ENCODE measurements around the gene CCDC92.

CCDC92 gene

DNA sequence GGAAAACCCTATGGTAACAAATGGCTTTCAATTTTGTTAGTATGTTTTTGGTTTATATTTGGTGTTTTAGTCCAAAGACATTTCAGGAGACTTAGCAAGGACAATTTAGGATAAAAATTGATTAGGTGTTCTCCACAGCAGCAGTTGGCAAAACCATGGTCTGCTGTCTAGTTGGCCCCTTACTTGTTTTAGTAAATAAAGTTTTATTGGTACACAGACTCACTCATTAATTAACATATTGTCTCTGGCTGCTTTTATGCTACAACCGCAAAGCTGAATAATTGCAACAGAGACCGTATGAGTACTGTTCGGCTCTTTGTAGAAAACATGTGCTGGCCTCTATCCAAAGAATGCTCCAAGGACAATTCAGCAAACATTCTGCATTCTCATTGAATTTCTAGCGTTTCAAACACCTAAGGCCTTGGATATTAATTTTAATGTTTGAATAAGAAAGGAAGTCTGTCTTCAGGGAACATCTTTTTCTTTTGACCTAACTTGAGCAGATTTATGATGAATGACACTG is 77.7 kb downstream of the CCDC92 start:
- Histone ChIP-seq H3K36me3 (ENCODE audit: control insufficient read depth, insufficient read depth, low read length) (no peaks in the 10 kb centered on the region), H3K9ac (ENCODE audit: low read depth, low read length) (no peak overlapping the region), H3K9me3 (ENCODE audit: control insufficient read depth, insufficient read depth, low read length) (no peaks in the 10 kb centered on the region), H3K4me3 (ENCODE audit: low read depth, low read length) (no peak overlapping the region), H3K4me1 (ENCODE audit: control insufficient read depth, insufficient read depth, low read length) (no peaks in the 10 kb centered on the region), H3K27me3 (ENCODE audit: control insufficient read depth, insufficient read depth, low read length) (no peaks in the 10 kb centered on the region)

DNA sequence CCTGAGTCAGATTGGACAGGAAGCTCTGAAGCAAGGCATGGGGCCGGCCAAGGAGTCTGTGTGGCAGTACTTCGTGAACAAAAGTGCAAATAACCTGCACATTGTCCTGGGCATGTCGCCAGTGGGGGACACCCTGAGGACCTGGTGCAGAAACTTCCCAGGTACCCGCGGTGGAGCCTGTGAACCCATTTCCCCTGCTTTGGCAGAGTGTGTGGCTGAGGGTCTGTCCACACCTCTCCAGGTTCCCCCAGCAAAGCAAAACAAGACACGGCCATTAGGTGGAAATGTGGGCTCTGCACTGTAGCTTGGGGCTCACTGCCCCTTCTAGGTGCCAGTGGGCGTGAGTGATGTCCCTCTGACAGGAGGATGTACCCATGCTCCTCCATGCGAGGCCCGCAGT is 79.4 kb downstream of the CCDC92 start:
- H3K27me3 ChIP-seq (ENCODE audit: control insufficient read depth, insufficient read depth, low read length), result no peaks in the 10 kb centered on the region

DNA sequence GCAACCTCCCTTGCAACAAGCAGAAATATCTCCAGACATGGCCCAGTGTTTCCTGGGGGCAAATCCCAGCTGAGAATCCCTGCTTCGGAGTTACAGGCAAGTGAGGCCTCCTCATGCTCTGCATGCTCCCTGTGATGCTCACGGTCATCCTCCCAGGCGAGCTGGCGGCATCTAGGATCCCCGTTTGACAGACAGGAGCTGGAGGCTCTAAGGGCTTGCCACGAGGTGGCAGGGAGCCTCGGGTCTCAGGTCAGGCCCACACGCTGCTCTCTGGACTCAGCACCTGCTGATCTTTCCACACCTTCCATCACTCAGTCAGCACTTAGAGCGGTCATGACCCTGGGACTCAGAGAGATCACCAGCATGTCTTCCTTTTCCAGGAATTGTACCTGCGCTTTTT is 79.8 kb downstream of the CCDC92 start:
- no peaks in the 10 kb centered on the region for H3K36me3 ChIP-seq (ENCODE audit: control insufficient read depth, insufficient read depth, low read length)
- no peaks in the 10 kb centered on the region for H3K27me3 ChIP-seq (ENCODE audit: control insufficient read depth, insufficient read depth, low read length)
- H3K9ac ChIP-seq (ENCODE audit: low read depth, low read length), result no peak overlapping the region
- H3K9me3 ChIP-seq (ENCODE audit: control insufficient read depth, insufficient read depth, low read length), result no peaks in the 10 kb centered on the region
- H3K4me1 ChIP-seq (ENCODE audit: control insufficient read depth, insufficient read depth, low read length), result no peaks in the 10 kb centered on the region
- no peak overlapping the region for H3K4me3 ChIP-seq (ENCODE audit: low read depth, low read length)

More for the DNA sequence above, 79.4 kb downstream of the CCDC92 start:
- H3K4me1 ChIP-seq (ENCODE audit: control insufficient read depth, insufficient read depth, low read length), result no peaks in the 10 kb centered on the region
- H3K4me3 ChIP-seq (ENCODE audit: low read depth, low read length), result no peak overlapping the region
- H3K9ac ChIP-seq (ENCODE audit: low read depth, low read length), result no peak overlapping the region
- no peaks in the 10 kb centered on the region for H3K36me3 ChIP-seq (ENCODE audit: control insufficient read depth, insufficient read depth, low read length)
- H3K9me3 ChIP-seq (ENCODE audit: control insufficient read depth, insufficient read depth, low read length), result no peaks in the 10 kb centered on the region

DNA sequence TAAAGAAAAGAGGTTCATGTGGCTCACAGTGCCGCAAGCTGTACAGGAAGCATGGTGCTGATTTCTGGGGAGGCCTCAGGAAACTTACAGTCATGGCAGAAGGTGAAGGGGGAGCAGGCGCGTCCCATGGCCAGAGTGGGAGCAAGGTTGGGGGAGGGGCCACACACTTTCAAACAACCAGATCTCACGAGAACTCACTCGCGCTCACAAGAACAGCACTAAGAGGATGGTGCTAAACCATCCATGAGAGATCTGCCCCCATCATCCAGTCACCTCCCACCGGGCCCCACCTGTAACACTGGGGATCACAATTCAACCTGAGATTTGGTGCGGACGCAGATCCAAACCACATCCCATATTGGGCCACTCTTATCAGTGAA is 80.5 kb downstream of the CCDC92 start:
- Histone ChIP-seq H3K4me3 (ENCODE audit: low read depth, low read length) (no peak overlapping the region), H3K36me3 (ENCODE audit: control insufficient read depth, insufficient read depth, low read length) (no peaks in the 10 kb centered on the region), H3K4me1 (ENCODE audit: control insufficient read depth, insufficient read depth, low read length) (no peaks in the 10 kb centered on the region), H3K9me3 (ENCODE audit: control insufficient read depth, insufficient read depth, low read length) (no peaks in the 10 kb centered on the region), H3K27me3 (ENCODE audit: control insufficient read depth, insufficient read depth, low read length) (no peaks in the 10 kb centered on the region), H3K9ac (ENCODE audit: low read depth, low read length) (no peak overlapping the region)

DNA sequence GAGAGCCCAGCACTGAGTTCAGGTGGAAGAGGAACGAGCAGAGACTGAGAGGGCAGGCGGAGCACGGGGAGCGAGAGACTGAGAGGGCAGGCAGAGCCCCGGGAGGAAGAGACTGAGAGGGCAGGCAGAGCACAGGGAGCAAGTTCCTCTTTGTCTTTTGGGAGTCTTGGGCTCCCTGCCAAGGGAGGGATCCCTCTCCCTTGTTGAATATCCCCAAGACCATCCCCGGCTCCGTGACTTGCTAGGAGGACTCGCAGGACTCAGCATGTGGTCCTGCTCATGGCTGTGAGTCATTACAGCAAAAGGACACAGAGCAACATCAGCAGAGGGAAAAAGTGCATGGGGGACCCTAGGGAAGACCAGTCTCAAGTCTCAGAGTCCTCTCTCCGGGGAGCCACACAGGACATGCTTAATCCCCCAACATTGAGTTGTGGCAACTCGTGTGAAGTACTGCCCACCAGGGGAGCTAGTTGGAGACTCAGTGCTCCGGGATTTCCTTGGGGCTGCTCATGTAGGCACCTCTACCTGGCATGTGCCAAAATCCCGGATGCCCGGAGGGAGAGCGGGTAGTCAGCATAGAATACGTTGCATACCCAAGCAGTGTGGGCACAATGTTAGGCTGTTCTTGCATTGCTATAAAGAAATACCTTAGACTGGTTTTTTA is 81.0 kb downstream of the CCDC92 start:
- Histone ChIP-seq H3K4me1 (ENCODE audit: control insufficient read depth, insufficient read depth, low read length) (no peaks in the 10 kb centered on the region), H3K36me3 (ENCODE audit: control insufficient read depth, insufficient read depth, low read length) (no peaks in the 10 kb centered on the region), H3K9ac (ENCODE audit: low read depth, low read length) (no peak overlapping the region), H3K9me3 (ENCODE audit: control insufficient read depth, insufficient read depth, low read length) (no peaks in the 10 kb centered on the region), H3K27me3 (ENCODE audit: control insufficient read depth, insufficient read depth, low read length) (no peaks in the 10 kb centered on the region), H3K4me3 (ENCODE audit: low read depth, low read length) (no peak overlapping the region)

DNA sequence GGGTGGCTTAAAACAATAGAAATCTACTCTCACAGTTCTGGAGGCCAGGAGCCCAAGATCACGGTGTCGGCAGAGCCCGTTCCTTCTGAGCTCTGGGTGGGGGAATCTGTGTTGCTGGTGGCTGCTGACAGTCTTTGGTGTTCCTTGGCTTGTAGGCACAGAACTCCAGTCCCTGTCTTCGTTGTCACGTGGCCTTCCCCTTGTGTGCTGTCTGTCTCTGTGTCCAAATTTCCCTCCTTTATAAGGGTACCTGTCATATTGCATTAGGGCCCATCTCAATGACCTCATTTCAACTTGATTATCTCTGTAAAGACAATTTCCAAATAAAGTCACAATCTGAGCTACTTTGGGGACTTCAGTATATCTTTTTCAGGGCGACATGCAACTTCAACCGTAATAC is 81.6 kb downstream of the CCDC92 start:
- no peaks in the 10 kb centered on the region for H3K36me3 ChIP-seq (ENCODE audit: control insufficient read depth, insufficient read depth, low read length)
- H3K27me3 ChIP-seq (ENCODE audit: control insufficient read depth, insufficient read depth, low read length), result no peaks in the 10 kb centered on the region
- no peaks in the 10 kb centered on the region for H3K4me1 ChIP-seq (ENCODE audit: control insufficient read depth, insufficient read depth, low read length)
- H3K9ac ChIP-seq (ENCODE audit: low read depth, low read length), result no peak overlapping the region
- H3K4me3 ChIP-seq (ENCODE audit: low read depth, low read length), result no peak overlapping the region
- H3K9me3 ChIP-seq (ENCODE audit: control insufficient read depth, insufficient read depth, low read length), result no peaks in the 10 kb centered on the region

DNA sequence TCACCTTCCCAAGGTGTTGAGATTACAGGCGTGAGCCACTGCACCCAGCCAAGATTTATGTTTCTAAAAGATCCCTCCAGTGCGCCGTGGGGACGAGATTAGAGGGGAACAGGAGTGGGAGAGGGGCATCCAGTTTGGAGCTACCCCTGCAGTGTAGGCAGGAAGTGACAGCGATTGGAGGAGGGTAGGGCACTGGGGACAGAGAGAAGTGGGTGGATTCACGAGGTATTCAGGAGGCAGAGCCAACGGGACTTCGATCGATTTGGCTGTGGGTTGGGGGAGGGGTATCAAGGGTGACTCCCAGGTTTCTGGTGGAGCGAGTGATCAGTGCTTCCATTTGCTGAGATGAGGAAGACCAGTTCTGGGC is 82.1 kb downstream of the CCDC92 start:
- Histone ChIP-seq H3K4me3 (ENCODE audit: low read depth, low read length) (no peak overlapping the region), H3K27me3 (ENCODE audit: control insufficient read depth, insufficient read depth, low read length) (no peaks in the 10 kb centered on the region)

DNA sequence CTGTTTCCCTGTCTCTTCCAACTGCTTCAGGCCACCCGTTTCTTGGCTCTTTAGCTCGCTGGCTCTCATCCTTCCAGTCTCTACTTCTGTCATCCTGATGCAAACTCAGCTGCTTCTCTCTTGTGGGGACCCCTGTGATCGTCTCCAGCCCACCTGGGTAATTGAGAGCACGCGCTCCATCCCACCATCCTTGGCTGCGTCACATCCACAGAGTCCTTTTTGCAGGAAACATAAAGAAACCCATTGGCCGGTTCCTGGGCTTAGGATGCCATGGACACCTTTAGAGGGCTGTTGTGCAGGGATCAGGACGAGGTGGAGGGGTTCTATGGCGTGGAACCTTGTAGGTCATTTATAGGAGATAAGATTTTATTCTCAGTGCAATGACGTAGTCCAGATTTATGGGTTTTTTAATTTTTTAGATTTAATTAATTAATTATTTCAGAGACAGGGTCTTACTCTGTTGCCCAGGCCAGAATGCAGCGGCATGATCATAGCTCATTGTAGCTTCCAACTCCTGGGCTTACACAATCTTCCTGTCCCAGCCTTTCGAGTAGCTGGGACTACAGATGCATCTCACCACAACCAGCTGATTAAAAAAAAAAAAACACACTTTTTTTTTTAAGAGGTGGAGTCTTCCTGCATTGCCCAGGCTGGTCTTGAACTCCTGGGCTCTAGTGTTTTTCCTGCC is 82.6 kb downstream of the CCDC92 start:
- no peaks in the 10 kb centered on the region for H3K36me3 ChIP-seq (ENCODE audit: control insufficient read depth, insufficient read depth, low read length)
- no peak overlapping the region for H3K9ac ChIP-seq (ENCODE audit: low read depth, low read length)
- H3K9me3 ChIP-seq (ENCODE audit: control insufficient read depth, insufficient read depth, low read length), result no peaks in the 10 kb centered on the region
- no peak overlapping the region for H3K4me3 ChIP-seq (ENCODE audit: low read depth, low read length)
- no peaks in the 10 kb centered on the region for H3K27me3 ChIP-seq (ENCODE audit: control insufficient read depth, insufficient read depth, low read length)
- no peaks in the 10 kb centered on the region for H3K4me1 ChIP-seq (ENCODE audit: control insufficient read depth, insufficient read depth, low read length)

More for the DNA sequence above, 82.1 kb downstream of the CCDC92 start:
- Histone ChIP-seq H3K9me3 (ENCODE audit: control insufficient read depth, insufficient read depth, low read length) (no peaks in the 10 kb centered on the region), H3K9ac (ENCODE audit: low read depth, low read length) (no peak overlapping the region), H3K4me1 (ENCODE audit: control insufficient read depth, insufficient read depth, low read length) (no peaks in the 10 kb centered on the region), H3K36me3 (ENCODE audit: control insufficient read depth, insufficient read depth, low read length) (no peaks in the 10 kb centered on the region)

DNA sequence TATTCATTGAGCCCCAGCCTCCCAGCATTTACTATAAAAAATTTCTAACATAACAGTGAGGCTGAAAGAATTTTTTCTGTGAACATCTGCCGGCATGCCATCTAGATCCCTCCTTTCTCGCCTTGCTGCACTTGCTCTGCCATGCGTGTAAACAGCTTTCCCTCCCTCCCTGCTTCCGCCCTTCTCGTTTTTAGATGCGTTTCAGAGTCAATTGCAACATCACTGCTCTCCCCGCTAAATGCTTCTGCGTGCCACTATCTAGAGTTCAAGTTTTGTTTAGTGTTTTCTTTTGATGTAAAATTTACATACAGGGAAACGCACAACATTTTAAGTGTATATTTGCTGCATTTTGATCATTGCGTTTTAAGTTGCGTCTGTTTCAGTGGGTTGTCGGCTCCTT is 83.6 kb downstream of the CCDC92 start:
- no peaks in the 10 kb centered on the region for H3K36me3 ChIP-seq (ENCODE audit: control insufficient read depth, insufficient read depth, low read length)
- H3K27me3 ChIP-seq (ENCODE audit: control insufficient read depth, insufficient read depth, low read length), result no peaks in the 10 kb centered on the region
- H3K4me3 ChIP-seq (ENCODE audit: low read depth, low read length), result no peak overlapping the region
- H3K9ac ChIP-seq (ENCODE audit: low read depth, low read length), result no peak overlapping the region
- no peaks in the 10 kb centered on the region for H3K4me1 ChIP-seq (ENCODE audit: control insufficient read depth, insufficient read depth, low read length)
- H3K9me3 ChIP-seq (ENCODE audit: control insufficient read depth, insufficient read depth, low read length), result no peaks in the 10 kb centered on the region

DNA sequence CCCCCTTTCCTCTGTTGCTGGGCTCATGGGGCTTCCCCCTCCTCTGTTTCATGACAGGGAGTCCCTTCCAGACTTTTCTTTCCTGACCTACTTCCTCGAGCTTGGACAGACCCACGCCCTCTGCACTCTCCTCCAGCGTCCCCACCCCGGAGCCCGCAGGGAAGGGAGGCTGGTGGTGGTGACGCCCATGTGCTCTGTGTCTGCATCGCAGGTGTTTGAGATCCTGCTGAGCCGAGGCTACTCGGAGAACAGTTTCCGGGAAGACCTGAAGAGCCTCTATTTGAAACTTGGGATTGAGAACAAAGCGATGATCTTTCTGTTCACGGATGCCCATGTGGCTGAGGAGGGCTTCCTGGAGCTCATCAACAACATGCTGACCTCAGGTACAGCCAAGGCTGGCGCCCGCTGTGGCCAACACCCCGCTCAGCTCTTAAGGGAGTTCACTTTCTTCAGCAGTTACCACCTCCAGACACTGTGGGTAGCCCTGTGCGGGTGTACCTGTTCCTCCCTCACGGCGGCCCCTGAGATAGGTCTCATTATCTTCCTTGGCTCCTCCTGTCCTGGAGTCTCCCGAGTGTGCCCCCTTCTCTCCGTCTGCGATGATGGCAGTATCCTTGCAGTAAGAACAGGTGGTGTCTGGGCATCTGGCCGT is 85.6 kb downstream of the CCDC92 start:
- H3K9me3 ChIP-seq (ENCODE audit: control insufficient read depth, insufficient read depth, low read length), result no peaks in the 10 kb centered on the region
- no peaks in the 10 kb centered on the region for H3K27me3 ChIP-seq (ENCODE audit: control insufficient read depth, insufficient read depth, low read length)
- no peaks in the 10 kb centered on the region for H3K36me3 ChIP-seq (ENCODE audit: control insufficient read depth, insufficient read depth, low read length)
- no peaks in the 10 kb centered on the region for H3K4me1 ChIP-seq (ENCODE audit: control insufficient read depth, insufficient read depth, low read length)
- H3K4me3 ChIP-seq (ENCODE audit: low read depth, low read length), result no peak overlapping the region
- H3K9ac ChIP-seq (ENCODE audit: low read depth, low read length), result no peak overlapping the region

DNA sequence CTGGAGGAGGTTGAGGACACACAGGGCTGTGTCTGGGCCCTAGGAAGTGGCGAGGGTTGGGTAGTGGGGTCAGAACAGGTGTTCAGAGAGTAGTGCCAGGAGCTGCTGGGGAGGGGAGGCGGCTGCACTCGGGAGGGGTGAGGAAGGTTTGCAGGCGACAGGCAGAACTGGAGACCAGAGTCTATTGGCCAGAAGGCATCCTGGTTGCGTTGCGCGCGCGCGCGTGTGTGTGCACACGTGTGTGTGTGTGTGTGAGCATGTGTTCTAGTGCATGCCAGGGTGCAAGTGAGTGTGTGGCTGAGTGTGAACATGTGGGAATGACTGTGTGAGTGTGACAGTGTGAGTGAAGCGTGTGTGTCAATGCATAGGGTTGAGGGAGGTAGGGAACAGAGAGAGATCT is 86.4 kb downstream of the CCDC92 start:
- Histone ChIP-seq H3K4me3 (ENCODE audit: low read depth, low read length) (no peak overlapping the region), H3K9ac (ENCODE audit: low read depth, low read length) (no peak overlapping the region), H3K36me3 (ENCODE audit: control insufficient read depth, insufficient read depth, low read length) (no peaks in the 10 kb centered on the region), H3K4me1 (ENCODE audit: control insufficient read depth, insufficient read depth, low read length) (no peaks in the 10 kb centered on the region), H3K27me3 (ENCODE audit: control insufficient read depth, insufficient read depth, low read length) (no peaks in the 10 kb centered on the region), H3K9me3 (ENCODE audit: control insufficient read depth, insufficient read depth, low read length) (no peaks in the 10 kb centered on the region)
